Measurements from ENCODE around the gene PLXDC1. TPM values are rescaled to one million over a fixed set of nuclear protein-coding genes. Genes with fewer than 3 reads are reported as not detected.
"Not testable (repeated sequence)": the region's sequence is repeated elsewhere in the genome, so short reads cannot be mapped to it uniquely, and the experiment has no call there.

Gene PLXDC1
- total RNA-seq, 1 donor: 9.6 TPM

DNA sequence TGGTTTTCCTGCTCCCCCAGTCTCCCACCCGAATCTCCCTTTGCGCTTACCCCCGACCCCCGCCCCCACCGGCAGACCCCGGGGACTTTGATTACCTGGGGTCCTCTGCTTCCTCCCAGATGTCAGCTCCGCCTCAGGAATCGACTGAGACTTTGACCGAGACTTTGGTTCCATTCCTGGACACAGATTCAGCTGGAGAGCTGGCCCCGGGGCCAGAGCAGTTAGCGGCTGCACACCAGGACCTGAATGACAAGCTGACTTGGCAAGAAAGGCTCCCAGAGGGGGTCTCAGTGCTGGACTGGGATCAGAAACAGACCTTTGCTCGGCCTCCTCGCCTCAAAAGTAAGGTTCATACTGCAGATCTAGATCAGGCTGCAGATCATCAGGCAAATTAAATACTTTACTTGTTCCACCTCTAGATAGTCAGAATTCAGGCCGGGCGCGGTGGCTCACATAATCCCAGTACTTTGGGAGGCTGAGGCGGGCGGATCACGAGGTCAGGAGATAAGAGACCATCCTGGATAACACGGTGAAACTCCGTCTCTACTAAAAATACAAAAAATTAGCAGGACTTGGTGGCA lies 123.9 kb downstream of the PLXDC1 start:
- Histone ChIP-seq H3K9me3 (ENCODE audit: low read depth, low read length) (no peaks in the 10 kb centered on the region), H3K27me3 (ENCODE audit: insufficient read depth, low read length) (peaks cover 17% of the 10 kb centered on the region), H3K4me1 (ENCODE audit: insufficient read depth, low read length) (peaks cover 6% of the 10 kb centered on the region), H3K4me3 (ENCODE audit: low read length) (no peak overlapping the region)

- Histone ChIP-seq H3K4me1 (ENCODE audit: insufficient read depth, low read length) (peaks cover 6% of the 10 kb centered on the region), H3K4me3 (ENCODE audit: low read length) (no peak overlapping the region), H3K27me3 (ENCODE audit: insufficient read depth, low read length) (peaks cover 17% of the 10 kb centered on the region), H3K9me3 (ENCODE audit: low read depth, low read length) (no peaks in the 10 kb centered on the region)
Measured at GRCh38 chr17:39026980-39027451, 124.4 kb downstream of the PLXDC1 start.

- H3K4me1 ChIP-seq (ENCODE audit: insufficient read depth, low read length); H3K4me3 ChIP-seq (ENCODE audit: low read length); H3K9me3 ChIP-seq (ENCODE audit: low read depth, low read length): not testable (repeated sequence)
- peaks cover 17% of the 10 kb centered on the region for H3K27me3 ChIP-seq (ENCODE audit: insufficient read depth, low read length)
Measured at GRCh38 chr17:39026346-39026745, 125.1 kb downstream of the PLXDC1 start.

GRCh38 chr17:39022924-39023323 lies 128.5 kb downstream of the PLXDC1 start:
- Histone ChIP-seq H3K27me3 (ENCODE audit: insufficient read depth, low read length) (peaks cover 17% of the 10 kb centered on the region), H3K4me1 (ENCODE audit: insufficient read depth, low read length) (peaks cover 21% of the 10 kb centered on the region), H3K9me3 (ENCODE audit: low read depth, low read length) (no peaks in the 10 kb centered on the region), H3K4me3 (ENCODE audit: low read length) (no peak overlapping the region)

GRCh38 chr17:39020037-39020436 lies 131.4 kb downstream of the PLXDC1 start:
- peaks cover 42% of the 10 kb centered on the region for H3K4me1 ChIP-seq (ENCODE audit: insufficient read depth, low read length)
- H3K4me3 ChIP-seq (ENCODE audit: low read length); H3K9me3 ChIP-seq (ENCODE audit: low read depth, low read length); H3K27me3 ChIP-seq (ENCODE audit: insufficient read depth, low read length): not testable (repeated sequence)

DNA sequence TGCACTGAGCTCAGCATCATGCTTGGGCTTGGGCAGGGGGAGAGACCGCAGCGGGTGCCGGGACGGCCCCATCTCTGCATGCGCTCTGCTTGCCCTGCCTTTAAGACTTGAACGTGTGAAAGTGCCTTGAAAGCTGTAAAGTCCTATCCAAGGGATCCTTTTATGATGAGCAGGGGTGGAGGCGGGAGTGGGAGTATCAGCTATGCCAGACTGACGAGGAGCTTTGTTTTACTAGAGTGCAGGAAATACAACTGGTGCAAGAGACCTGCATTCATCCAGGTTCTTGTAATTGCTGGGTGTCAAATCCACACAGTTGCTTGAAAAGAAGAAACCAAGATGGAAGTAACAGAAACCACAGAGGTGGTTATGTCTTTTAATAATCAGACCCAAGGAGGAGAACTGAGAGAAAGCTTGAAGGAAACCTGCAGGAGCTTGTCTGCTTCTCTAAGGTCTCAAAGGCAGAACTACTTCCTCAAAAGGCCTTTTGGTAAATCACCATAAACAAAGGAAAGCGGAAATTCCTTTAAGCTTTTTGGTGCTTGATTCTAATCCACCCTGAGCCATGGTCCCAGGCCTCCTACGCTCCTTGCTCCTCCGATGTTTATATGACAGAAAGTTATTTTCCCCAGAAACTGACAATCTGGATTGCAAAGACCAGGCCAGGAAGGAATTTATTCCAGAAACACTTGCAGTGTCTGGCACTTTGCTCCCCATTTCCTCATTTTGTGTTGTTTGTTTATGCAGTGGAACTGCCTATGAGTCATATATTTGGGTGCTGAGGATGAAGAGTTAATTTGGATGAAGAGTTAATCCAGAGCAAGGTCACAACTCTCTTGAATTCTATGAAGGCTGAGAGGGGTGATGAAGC lies 132.9 kb downstream of the PLXDC1 start:
- Histone ChIP-seq H3K27me3 (ENCODE audit: insufficient read depth, low read length) (no peaks in the 10 kb centered on the region), H3K4me1 (ENCODE audit: insufficient read depth, low read length) (peaks cover 49% of the 10 kb centered on the region), H3K4me3 (ENCODE audit: low read length) (no peak overlapping the region), H3K9me3 (ENCODE audit: low read depth, low read length) (no peaks in the 10 kb centered on the region)

DNA sequence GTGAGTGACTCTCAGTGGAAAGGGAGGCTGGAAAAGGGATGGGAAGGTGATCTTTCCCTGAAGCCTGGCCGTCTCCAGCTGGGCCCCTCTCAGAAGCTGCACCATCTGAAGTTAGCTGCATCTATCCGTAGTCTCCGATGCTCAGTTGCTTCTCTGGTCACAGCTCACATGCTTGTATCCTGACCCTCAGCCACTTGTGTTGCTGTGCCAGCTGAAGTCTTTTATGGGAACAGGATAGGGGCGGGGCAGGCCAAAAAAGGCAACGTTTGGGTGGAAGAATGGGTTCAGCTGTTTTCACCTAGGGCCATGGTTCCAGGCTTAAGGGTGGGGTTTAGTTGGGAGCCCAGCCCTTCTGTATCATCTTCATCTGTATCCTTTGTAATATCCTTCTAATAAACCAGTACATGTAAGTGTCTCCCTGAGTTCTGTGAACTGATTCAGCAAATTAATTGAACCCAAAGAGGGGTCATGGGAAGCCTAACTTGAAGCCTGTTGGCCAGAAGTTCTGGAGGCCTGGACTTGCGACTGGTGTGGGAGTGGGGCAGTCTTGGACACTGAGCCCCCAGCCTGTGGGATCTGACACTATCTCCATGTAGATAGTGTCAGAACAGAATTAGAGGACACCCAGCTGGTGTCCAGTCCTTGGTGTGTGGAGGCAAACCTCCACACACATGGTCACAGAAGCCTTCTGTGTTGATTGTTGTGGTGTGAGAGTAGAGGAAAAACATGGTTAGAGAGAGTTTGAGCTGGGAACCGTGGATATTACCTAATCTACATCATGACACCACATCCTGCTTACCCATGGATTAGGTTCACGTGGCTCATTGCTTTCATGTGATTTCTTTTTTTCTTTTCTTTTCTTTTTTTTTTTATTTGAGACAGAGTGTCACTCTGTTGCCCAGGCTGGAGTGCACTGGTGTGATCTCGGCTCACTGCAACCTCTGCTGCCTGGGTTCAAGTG lies 135.0 kb downstream of the PLXDC1 start:
- Histone ChIP-seq H3K27me3 (ENCODE audit: insufficient read depth, low read length) (no peaks in the 10 kb centered on the region), H3K4me3 (ENCODE audit: low read length) (no peak overlapping the region), H3K4me1 (ENCODE audit: insufficient read depth, low read length) (peaks cover 49% of the 10 kb centered on the region), H3K9me3 (ENCODE audit: low read depth, low read length) (no peaks in the 10 kb centered on the region)

GRCh38 chr17:39015546-39015935 lies 135.9 kb downstream of the PLXDC1 start:
- H3K9me3 ChIP-seq (ENCODE audit: low read depth, low read length): no peaks in the 10 kb centered on the region
- no peaks in the 10 kb centered on the region for H3K27me3 ChIP-seq (ENCODE audit: insufficient read depth, low read length)
- H3K4me3 ChIP-seq (ENCODE audit: low read length): no peak overlapping the region
- peaks cover 49% of the 10 kb centered on the region for H3K4me1 ChIP-seq (ENCODE audit: insufficient read depth, low read length)

GRCh38 chr17:39014795-39015545 lies 136.5 kb downstream of the PLXDC1 start:
- H3K4me3 ChIP-seq (ENCODE audit: low read length): no peak overlapping the region
- peaks cover 49% of the 10 kb centered on the region for H3K4me1 ChIP-seq (ENCODE audit: insufficient read depth, low read length)
- H3K27me3 ChIP-seq (ENCODE audit: insufficient read depth, low read length): no peaks in the 10 kb centered on the region
- H3K9me3 ChIP-seq (ENCODE audit: low read depth, low read length): no peaks in the 10 kb centered on the region

GRCh38 chr17:39014044-39014794 lies 137.2 kb downstream of the PLXDC1 start:
- Histone ChIP-seq H3K4me3 (ENCODE audit: low read length) (no peak overlapping the region), H3K9me3 (ENCODE audit: low read depth, low read length) (no peaks in the 10 kb centered on the region), H3K4me1 (ENCODE audit: insufficient read depth, low read length) (peaks cover 48% of the 10 kb centered on the region), H3K27me3 (ENCODE audit: insufficient read depth, low read length) (no peaks in the 10 kb centered on the region)

Other genes starting within 250 kb of the PLXDC1 start
- gene FBXO47, start 184.2 kb downstream of the PLXDC1 start, total RNA-seq: not detected
- gene ARL5C, start 14.5 kb upstream of the PLXDC1 start, total RNA-seq: not detected
- gene CACNB1, start 46.0 kb upstream of the PLXDC1 start, total RNA-seq: 4.5 TPM
- 3,292 TPM for gene RPL19, start 48.6 kb upstream of the PLXDC1 start, total RNA-seq
- gene STAC2, start 74.3 kb upstream of the PLXDC1 start, total RNA-seq: not detected
- 15.8 TPM for gene FBXL20, start 250.0 kb upstream of the PLXDC1 start, total RNA-seq